Muscle of back (tissue), 13 donors: ENCODE data around the gene TSPAN11. TPM values are rescaled to one million over a fixed set of nuclear protein-coding genes. Genes with fewer than 3 reads are reported as not detected.
A peak's percentile ranks its signal among the peaks of the same experiment; 100 is the strongest.
"Not testable (repeated sequence)": the region's sequence is repeated elsewhere in the genome, so short reads cannot be mapped to it uniquely, and the experiment has no call there.

Source experiments
- DNase-seq, 3 donors: peaks; one replicate each; pipeline versions ENCODE4 v3.0.0 to v3.0.0-alpha.2; 2013
- long read RNA-seq, 9 donors: transcript quantifications; one replicate each; lab custom pipeline, GENCODE V29; 2026
- polyA plus RNA-seq, 10 donors: library from polyadenylated mRNA; unstranded; fragments of 120-200 nt; gene quantifications; one replicate each; pipeline ENCODE4 v1.2.1, GENCODE V29; 2013; ENCODE audit not compliant: insufficient read length in 10 of 10

TSPAN11 gene, protein sequence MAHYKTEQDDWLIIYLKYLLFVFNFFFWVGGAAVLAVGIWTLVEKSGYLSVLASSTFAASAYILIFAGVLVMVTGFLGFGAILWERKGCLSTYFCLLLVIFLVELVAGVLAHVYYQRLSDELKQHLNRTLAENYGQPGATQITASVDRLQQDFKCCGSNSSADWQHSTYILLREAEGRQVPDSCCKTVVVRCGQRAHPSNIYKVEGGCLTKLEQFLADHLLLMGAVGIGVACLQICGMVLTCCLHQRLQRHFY
- 10 to 100 TPM in 4 of 10 donors, 1 to 10 TPM in 6; 6.9 to 16.2 (median 8.9) TPM for polyA plus RNA-seq
- long read RNA-seq, donor 1, result 0 reads
- long read RNA-seq, donor 2, full-length matches to known transcripts, result 1 of 1 reads
- long read RNA-seq, donor 2, partial matches to known transcripts, result 0 of 1 reads
- long read RNA-seq, donor 2, other reads (novel, unspliced or antisense), result 0 of 1 reads
- long read RNA-seq, donor 3, result 0 reads
- long read RNA-seq, donor 4, partial matches to known transcripts, result 0 of 1 reads
- long read RNA-seq, donor 4, other reads (novel, unspliced or antisense), result 0 of 1 reads
- long read RNA-seq, donor 5, partial matches to known transcripts, result 0 of 1 reads
- long read RNA-seq, donor 5, other reads (novel, unspliced or antisense), result 0 of 1 reads
- long read RNA-seq, donor 6, partial matches to known transcripts, result 0 of 1 reads
- long read RNA-seq, donor 6, other reads (novel, unspliced or antisense), result 0 of 1 reads
- long read RNA-seq, donor 7, full-length matches to known transcripts, result 2 of 2 reads
- long read RNA-seq, donor 7, partial matches to known transcripts, result 0 of 2 reads
- long read RNA-seq, donor 7, other reads (novel, unspliced or antisense), result 0 of 2 reads
- long read RNA-seq, donor 8, partial matches to known transcripts, result 0 of 3 reads
- long read RNA-seq, donor 8, other reads (novel, unspliced or antisense), result 0 of 3 reads
- long read RNA-seq, donor 9, partial matches to known transcripts, result 0 of 1 reads
- long read RNA-seq, donor 9, other reads (novel, unspliced or antisense), result 0 of 1 reads

DNA sequence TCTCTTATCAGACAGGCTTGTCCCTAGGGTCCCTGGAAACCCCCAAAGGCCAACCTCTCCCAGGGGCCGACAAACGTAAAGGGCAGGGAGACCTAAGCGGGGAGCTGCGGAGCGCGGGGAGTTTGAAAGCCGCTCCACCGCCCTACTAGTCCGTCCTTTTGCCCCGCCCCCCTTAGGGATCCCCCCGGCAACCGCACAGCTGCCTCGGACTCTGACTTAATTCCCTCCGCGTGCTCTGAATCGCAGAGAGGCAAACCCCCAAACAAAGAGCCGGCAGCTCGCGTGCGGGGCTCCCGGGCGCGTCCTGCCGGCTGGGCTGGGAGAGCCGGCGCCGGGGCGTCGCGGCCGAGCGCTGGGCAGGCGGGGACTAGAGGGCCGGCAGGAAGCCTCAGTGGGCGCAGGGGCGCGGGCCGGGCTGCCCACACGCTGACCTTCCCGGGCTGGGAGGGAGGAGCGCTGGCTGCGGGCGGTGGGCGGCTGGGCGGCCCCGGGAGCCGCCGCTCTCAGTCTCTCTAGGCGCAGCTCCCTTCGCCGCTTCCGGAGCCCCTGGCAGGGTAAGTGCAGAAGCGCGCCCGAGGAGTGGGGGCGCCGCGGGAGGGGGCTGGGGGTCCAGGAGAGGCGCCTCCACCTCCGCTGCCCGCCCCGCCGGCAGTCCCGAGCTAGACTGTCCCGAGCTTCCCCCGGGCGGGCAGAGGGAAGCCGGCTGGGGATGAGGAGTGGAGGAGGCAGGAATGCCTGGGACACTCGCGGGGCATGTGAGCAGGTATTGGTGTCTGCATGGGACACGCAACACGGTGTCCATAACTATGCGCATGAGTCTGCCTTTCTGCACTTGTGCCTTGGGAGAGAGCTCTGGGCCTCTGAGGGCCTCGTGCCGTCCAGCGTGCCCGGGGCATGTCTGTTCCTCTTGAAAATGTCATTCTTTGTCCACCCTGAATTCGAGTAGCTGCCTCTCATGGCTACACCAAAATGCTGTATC lies at the start of gene TSPAN11:
TSPAN11 (plus strand) TSS at position 506 of the 979 bp plus-strand sequence. CDS start 27,244 bp downstream, outside the sequence.
- DNase-seq, result peak; percentile 36 to 79 (median 70)

DNA sequence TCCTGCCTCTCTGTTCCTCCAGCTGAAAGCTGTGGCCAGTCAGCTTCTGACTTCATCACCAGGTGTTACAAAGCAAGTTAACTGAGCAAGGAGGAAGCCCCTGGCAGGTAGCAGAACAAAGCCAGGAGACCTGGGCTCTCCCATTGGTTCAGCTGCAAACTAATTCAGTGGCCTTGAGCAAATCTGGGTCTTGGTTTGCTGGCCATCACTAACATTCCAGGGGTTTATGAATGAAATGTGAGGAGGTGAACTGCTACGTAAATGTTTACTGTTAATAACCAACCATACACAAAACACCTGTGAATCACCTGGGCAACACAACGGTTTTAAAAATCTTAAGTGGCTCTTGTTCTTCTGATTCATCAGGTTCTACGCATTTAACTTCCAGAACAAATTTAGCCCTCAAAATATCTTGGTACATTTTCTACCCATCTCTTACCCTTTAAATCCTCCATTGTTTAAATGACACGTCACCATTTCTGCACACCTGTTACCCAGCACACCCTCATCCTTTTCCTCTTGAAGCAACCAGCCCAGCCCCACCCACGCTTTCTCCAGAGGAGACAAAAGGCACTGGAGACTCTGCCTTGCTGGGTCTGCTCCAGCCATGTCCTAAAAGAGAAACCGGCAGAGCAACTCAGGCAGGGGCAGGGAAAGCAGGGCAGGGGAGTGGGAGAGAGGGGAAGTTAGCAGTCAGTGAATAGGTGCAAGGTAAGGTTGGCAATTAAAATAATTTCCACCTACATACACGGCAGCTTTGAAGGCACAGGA lies 49.3 kb upstream of the TSPAN11 start:
- DNase-seq, result no peak

DNA sequence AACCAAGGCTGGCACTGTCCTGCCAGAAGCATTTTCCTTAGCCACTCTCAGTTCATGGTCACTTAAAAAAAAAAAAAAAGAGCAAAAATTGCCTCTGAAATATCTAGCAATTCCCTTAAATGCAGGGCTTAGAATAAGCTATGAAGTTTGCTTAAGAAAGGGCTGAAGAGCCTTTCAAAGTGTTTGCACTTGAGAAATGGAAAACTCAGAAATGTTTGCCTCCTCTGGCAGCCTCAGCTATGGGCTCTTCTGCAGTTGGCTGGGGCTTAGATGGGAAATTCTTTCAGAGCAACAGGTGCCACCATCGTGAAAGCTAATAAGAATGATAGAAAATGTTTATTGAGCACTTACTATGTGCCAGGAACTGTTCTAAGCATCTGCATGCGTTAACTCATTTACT lies 48.5 kb upstream of the TSPAN11 start:
- no peak for DNase-seq

DNA sequence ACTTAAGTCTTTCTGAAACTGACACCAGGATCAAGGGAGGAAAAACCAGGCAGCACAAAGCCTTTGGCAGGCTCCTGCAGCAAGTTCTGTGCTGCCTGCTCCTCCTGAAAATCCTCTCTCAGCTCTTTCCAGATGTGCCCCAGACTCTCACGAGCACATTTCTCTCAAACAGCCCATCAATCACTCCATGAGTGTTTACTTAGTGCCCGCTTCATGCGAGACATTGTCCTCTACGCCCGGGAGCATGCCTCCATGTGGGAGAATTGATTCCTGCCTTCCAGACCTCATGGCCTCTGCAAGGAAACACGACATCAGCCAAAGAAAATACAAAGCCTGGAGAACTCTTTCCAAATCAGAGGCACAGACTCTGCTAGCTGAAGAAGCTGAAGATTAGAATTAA lies 46.5 kb upstream of the TSPAN11 start:
- peak in 1 of 3 donors; percentile 43 for DNase-seq

DNA sequence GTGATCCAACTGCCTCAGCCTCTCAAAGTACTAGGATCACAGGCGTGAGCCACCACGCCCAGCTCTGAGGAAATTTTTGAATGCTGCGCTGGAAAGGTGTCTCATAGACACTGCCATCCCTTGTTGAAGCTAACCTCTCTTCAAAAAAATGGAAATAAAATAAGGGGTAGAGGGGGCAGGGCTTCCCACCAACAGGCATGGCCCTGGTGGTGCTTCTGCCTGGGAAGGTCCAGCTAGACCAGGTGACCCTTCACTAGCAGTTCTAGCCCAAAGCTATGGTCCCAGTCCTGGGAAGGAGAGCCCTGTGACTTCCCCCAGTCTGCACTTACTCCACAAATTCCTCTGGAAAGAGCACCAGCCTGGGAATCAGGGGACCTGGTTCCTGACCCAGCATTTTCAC lies 45.7 kb upstream of the TSPAN11 start:
- DNase-seq, result no peak

DNA sequence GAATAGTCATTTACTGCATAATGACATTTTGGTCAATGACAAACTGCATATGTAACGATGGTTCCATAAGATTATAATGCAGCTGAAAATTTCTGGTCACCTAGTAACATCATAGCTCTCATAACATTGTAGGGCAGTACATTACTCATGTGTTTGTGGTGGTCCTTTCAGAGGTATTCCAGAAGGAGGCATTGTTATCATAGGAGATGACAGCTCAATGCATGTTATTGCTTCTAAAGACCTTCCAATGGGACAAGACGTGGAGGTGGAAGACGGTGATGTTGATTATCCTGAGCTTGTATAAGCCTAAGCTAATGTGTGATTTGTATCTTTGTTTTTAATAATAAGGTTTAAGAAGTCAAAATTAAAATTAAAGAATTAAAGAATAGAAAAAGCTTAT lies 43.8 kb upstream of the TSPAN11 start:
- DNase-seq, result peak in 1 of 3 donors; percentile 10

DNA sequence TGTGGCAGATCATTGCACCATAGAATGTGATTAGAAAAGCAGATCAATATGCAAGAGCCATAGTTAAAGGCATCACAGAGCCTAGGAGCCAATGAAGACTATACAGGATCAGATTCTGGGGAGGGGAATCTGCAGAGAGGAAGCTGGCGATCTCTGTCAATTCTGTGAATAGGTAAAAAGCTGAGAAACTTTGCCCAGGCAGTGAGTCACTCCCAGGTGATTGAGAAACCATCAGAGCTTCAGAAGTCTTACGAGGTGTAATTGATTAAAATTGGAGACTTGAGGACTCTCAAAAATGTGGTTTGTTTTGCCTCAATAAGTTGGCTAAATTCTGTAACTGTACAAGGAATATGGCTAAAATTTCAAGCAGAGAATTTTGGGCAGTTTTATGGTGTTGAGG lies 41.7 kb upstream of the TSPAN11 start:
- no peak for DNase-seq

DNA sequence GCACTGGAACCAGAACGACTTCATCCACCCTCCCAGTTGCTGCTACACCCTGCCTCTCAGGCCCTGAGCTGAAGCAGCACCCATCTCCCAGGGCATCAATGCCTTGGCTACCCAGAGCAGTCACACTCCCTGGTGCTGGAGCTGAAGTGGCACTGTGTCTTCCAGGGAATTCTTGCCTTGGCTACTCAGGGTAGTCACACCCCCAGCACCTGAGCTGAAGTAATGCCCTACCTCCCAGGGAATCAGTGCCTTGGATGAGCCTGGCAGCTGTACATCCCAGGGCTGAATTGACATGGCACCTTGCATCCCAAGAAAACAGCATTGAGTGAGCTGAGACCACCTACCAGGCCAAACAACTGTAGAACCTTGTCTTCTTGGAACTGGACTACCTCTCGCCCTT lies 41.2 kb upstream of the TSPAN11 start:
- DNase-seq, result no peak

DNA sequence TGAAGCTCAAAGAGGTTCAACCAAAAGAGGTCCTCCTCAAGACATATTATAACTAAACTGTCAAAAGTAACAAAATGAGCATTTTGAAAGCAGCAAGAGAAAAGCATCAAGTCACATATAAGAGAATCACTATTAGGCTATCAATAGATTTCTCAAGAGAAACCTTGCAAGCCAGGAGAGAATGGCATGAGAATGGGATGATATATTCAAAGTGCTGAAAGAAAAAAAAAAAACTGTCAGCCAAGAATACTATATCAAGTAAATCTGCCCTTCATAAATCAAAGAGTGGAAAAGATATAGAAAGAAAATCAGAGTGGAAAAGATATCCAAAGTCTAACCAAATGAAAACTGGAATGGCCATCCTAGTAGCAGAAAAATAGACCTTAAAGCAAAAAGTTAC lies 39.3 kb upstream of the TSPAN11 start:
- no peak for DNase-seq

DNA sequence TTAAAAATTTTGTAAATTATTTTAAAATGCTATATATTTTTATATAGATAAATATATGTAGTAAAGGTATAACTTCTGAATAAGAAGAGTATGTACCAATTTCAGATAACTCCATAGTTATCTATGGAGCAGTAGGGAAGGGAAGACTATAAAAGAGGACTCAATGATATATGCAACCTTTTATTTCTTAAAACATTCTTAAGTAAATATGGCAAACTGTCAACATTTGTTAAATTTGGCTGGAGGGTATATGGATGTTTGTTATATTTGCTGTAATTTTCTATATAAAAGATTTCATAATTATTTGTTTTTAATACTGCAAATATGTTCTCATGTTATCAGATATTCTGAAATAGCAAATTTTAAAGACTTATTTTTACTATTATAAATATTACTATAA lies 38.3 kb upstream of the TSPAN11 start:
- no peak for DNase-seq

DNA sequence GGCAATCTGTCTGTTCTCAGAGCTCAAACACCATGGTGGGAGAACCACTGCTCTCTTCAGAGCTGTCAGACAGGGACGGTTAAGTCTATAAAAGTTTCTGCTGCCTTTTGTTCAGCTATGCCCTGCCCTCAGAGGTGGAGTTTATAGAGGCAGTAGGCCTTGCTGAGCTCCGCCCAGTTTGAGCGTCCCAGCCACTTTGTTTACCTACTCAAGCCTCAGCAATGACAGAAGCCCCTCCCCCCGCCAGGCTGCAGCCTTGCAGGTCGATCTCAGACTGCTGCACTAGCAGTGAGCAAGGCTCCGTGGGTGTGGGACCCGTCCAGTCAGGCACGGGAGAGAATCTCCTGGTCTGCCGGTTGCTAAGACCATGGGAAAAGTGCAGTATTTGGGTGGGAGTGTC lies 32.0 kb upstream of the TSPAN11 start:
- DNase-seq, result not testable (repeated sequence)

DNA sequence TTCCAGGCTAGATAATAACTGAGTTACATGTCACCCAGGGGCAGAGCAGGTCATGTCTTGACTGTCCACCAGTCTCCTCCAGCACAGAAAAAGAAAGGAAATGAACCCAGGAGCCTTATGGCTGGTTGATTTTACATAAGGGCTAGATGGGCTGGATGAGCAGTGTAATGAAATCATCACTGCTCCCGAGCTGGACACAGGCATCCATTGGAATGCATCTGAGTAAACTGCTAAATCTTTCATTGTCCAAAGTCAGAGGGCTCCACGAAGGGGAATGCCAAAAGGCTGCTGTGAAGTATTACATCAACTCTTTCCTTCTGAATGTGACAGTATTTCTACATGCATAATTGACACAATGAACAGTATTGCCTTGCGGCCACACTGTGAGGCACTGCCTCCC lies 30.1 kb upstream of the TSPAN11 start:
- peak in 2 of 3 donors; percentile 36 for DNase-seq

DNA sequence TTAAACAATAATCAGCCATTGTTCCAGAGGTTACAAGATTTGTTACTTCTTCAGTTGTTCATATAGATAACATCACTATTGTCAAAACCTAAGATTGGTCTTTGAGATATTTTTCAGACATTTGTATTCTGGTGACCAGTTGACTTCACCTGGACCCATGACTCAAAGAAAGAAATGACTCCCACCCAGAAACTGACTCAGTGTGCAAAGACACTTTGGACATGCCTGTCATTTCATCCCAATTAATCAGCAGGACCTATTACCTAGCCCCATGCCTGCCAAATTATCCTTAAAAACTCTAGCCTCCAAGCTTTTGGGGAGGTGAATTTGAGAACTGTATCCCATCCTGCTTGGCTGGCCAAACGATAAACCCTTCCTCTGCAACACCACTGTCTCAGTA lies 27.7 kb upstream of the TSPAN11 start:
- no peak for DNase-seq

DNA sequence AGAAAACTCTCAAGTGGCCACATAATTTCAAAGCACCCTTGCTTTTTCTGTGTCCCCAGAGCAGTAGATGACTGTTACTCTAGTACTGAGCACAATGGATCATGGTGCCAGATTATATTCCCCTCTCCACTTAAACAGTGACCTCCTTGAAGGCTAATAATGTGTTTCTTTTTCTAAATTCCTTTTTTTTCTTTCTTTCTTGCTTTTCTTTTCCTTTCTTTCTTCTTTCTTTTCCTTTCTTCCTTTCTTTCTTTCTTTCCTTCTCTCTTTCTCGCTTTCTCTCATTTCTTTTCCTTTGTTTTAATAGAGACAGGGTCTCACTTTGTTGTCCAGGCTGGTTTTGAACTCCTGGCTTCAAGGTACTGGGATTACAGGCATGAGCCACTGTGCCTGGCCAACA lies 26.2 kb upstream of the TSPAN11 start:
- DNase-seq, result no peak

DNA sequence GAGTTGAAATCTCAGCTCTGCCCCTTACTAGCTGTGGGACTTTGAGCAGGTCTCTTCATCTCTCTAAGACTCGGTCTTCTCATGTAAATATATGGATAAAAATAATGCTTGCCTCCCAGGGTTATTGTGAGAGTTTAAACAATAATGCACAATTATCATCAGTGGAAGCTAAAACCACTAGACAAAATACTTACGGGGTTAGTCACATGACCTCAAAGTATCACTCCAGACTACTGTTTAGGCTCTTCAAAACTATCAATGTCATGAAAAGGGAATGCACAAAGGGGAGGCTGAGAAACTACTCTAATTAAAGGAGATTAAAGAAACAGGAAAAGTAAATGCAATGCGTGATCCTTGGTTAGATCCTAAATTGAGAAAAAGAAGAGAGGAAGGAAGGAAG lies 24.5 kb upstream of the TSPAN11 start:
- DNase-seq, result no peak

DNA sequence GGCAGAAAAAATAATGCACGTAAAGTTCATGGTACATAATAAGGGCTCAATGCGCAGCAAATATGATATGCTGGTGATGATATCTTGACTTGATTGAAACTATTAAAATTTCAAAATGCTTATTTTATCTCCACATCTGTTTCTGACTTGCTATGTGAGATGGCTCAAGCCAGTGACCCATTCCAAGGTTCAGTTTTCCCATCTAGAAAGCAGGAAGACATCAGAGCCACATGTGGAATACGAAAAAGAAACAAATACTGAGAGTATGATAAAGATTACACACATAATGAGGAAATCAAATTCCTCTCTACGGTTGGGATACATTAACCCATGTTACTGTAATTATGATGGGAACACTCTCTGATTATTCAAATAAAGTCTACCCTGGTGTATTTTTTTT lies 24.0 kb upstream of the TSPAN11 start:
- no peak for DNase-seq

DNA sequence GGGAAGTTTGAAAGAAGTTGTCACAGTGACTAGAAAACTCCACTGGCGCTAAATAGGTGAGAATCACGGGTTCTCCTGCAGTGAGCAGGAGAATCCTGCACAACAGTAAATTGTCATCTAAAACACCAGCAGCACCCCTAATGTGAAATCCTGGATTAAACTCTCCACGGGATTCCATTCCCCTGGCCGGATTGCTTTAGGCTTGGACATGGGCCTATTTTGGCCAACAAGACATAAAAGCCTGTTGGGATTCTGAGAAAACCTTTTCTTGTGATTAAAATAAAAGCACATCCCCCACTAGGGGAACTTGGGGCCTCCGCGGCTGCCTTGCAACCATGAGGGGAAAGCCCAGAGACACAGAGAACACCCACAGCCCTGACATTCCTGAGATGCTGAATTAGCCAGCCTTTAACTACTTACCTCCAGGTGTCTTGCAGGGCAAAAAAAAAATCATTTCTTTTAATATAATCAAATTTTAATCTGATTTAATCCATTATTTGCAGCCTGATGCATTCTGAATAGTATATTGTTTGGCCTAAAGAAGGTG lies 21.0 kb upstream of the TSPAN11 start:
- no peak for DNase-seq

DNA sequence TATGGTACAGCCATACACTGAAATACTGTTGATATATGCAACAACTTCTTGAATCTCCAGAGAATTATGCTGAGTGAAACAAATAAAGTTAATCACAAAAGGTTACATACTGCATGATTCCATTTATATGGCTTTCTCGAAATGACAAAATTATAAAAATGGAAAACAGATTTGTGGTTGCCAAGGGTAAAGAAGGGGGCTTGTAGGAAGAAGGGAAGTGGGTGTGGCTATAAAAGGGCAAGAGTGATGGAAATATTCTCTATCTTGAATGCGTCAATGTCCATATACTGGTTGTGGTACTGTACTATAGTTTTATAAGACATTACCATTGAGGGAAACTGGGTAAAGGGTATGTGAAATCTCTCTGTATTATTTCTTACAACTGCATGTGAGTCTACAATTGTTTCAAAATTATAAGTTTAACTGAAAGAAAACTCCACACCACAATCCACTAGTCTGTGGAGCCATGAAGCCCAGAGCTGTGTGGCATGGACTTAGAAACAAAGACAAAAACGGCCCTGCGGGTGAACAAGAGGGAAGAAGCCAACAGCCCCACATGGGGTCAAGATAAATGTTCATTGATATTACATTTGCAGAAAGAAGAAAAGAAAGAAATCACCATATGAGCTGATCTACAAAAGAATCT lies 18.3 kb upstream of the TSPAN11 start:
- peak in 2 of 3 donors; percentile 24 to 45 for DNase-seq

DNA sequence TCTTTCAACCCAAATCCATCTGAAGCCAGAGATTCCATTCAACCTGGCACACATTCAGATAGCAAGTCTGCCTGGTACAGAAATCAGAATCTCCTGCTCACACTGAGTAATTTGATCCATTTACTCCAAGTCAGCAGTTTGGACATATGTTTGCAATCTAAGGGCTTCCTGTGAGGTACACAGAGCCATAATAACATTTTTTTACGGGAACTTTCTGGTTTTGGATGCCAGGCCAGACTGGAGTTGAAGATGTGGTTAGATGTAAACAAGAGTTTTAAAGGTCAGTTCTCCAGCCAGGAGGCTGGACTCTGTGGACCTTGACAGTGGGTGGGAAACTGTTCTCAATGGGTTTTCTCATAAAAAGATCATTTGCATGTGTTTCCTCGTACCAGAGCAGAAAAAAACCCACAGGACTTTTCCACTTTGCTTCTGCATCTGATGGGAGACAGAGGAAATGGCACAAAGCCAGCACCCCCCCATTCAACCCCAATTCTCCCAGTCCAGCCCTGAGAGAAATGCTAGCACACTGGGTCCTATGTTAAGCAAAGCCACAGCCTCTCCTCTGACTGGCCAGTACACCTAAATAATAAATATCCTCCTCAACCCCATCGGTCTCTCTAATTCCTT lies 17.7 kb upstream of the TSPAN11 start:
- peak; percentile 82 to 88 (median 84) for DNase-seq
